ENCODE results near the gene SHC2.
A peak's percentile ranks its signal among the peaks of the same experiment; 100 is the strongest.
"Not testable (repeated sequence)": the region's sequence is repeated elsewhere in the genome, so short reads cannot be mapped to it uniquely, and the experiment has no call there.

SHC2 gene

DNA sequence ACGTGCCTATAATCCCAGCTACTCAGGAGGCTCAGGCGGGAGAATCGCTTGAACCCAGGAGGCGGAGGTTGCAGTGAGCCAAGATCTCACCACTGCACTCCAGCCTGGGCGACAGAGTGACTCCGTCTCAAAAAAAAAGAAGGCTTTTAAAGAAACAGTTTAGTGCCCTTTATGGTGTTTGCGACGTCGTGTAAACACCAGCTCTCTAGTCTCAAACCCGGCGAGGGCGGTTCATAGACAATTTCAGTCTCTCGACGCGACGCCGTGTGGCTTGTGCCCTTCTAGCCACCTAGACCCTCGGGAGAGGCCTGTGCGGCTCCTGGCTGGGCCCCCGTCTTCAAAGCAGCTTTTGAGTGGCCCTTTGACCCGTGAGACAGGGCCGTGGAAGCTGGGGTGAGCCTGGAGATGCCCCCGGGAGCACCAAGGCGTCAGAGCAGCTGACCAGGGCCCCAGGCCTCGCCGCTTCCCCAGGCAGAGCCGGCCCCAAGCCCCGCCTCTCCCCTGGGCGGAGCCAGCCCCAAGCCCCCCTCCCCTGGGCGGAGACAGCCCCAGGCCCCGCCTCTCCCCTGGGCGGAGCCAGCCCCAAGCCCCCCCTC, 30.4 kb upstream of the SHC2 start:
- DNase-seq, result peak in 1 of 2 donors; percentile 8

DNA sequence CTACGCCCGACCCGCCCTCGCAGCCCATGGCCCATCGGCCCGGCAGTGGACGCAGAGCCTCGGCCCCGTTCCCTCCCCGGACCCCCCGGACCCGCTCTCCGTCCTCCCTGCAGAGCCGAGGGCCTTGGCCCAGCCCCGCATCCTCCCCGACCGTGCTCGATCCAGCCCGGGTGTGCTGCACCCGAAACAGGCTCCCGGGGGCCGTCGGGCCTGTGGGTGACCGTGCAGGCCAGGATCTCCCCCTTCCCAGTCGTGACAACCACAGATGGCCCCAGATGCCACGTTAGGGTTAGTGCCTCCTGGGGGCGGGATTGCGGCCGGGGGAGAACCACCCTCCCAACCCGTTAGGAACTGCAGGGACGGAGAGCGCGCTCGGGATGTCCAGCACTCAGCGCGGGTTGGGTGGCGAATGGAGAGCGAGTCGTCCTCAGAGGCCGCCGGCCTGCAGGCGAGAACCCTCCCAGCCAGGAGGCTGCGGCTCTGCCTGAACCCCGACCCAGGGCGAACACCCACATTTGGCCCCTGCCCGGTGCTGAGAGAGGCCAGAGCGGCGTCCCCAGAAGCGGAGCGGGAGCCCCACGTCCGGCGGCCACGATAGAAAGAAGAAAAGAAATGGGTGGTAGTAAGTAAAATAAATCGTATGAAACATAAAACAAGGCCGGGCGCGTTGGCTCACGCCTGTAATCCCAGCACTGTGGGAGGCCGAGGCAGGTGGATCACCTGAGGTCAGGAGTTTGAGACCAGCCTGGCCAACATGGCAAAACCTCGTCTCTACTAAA, 28.8 kb upstream of the SHC2 start:
- no peak for DNase-seq

DNA sequence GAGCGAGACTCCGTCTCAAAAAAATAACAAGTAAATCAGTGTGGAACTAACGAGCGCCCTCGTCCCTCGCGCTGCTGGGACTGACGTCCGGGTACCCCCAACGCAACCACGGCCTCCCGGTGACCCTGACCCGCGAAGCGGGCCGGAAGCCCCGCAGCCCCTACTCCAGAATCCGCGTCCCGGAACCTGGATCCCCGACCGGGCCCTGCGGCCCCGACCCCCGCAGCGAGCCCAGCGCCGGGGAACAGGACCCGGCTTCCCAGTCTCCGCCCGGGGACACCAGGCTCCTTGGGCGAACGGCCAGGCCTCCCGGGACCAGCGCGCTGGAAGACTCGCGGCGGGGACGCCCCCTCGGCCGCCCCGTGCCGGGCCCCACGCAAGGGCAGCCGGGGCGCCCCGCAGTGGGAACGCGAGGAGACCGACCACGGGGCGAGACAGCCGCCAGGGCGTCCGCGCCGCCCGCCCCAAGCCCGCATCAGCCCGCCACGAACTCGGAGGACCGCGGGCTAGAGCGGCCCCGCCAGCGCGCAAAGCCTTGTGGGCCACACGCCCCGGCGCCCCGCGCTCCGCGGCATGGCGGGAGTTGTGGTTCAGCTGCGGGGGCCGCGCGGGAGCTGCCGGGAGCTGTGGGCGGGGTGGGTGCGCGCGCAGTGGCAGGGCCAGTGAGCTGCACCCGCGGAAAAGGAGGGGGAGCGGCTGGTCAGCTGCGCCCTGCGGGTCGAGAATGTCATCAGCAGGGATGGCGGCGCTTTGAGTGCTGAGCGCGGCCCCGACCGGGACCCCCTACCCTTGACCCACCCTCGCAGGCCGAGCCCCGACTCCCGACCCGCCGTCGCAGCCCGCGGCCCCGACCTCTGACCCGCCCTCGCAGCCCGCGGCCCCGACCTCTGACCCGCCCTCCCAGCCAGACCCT, 27.9 kb upstream of the SHC2 start:
- DNase-seq, result peak; percentile 93 to 94

DNA sequence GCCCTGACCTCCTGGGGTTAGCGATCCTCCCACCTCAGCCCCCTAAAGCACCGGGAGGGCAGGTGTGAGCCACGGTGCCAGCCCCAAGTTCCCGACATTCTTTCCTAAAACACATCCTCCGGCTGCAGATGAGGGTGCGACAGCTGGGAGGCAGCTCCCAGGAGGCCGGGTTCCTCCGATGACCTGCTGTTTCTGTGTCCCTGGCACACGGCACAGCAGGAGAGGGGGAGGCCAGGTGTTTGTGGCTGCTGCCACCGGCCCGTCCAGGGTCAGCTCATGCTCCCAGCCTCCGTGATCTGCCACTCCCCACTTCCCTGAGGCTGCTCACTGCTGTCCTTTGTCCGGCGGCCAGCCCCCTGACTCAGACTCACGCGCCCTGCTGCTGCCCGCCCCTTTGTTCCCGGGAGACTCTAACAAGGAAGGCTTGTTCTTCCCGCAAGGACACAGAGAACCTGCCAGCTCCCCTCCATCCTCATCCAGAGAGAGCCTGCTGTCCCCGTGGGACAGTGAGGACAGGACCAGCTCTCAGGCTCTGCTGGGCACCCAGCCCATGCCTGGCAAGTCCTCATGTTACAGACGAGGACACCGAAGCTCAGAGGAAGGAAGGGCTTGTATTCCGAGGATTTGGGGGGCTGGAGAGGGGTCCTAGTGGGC, 24.9 kb upstream of the SHC2 start:
- DNase-seq, result no peak

DNA sequence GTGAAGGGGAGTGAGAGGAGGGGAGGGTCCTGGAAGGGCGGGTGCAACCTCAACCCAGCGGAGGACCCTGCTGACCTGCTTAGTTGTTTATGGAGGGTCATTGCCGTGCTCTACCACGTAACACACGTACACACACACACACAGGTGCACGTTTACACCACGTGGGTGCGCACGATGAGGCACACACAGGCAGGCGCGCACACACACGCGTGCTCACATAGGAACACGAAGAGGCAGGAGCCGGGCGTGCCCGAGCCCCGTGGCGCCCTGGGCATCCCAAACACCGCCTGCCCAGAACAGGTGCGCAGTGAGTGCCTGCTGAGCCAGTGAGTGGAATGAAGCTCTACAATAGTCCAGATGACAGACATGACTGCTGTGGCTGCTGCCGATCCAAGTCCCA, 24.2 kb upstream of the SHC2 start:
- DNase-seq, result no peak

DNA sequence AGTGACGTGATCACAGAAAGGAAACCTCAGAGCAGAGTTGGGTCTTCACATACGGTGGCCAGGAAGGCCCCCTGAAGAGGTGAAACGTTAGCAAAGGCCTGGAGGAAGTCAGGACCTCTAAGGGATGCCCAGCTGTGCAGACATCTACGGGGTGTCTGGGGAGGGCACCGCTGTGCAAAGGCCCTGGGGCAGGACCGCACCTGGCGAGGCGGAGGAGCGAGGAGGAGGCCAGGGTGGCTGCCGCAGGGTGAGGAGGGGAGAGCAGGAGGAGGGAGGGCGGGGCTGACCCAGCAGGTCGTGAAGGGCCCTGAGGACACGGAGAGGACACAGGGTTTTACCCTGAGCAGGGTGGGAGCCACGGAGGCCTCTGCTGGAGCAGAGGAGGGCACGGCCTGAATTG, 23.7 kb upstream of the SHC2 start:
- DNase-seq, result no peak

DNA sequence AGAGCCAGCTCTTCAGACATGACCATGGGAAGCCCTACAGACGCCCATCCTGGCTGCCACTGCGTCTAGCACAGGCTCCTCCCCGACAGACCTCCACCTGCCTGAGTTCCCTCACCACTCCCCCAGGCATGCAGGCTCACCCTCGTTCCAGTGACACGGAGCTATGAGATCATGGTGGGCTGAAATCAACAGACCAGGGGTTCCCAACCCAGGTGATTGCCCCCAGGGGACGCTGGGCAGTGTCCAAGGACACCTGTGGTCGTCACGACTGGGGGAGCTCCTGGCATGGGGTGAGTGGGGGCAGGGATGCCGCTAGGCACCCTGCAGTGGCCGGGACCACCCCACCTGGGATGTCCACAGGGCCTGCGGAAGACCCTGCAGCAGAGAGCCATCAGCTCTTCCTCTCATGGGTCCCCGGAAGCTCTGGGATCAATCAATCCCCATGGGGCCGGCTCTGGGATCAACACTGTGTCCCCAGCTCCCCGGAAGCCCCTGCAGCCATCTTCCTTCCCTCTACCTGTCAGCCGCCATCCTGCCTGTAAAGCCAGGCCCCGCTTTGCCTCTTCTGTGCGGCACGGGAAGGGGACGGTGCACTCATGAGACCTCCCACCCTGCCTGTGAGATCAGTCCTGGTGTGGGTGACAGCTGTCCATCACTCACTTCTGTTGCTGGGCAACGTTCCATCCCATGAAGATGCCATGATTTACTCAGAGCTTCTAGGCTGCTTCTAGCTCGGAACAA, 22.7 kb upstream of the SHC2 start:
- no peak for DNase-seq

DNA sequence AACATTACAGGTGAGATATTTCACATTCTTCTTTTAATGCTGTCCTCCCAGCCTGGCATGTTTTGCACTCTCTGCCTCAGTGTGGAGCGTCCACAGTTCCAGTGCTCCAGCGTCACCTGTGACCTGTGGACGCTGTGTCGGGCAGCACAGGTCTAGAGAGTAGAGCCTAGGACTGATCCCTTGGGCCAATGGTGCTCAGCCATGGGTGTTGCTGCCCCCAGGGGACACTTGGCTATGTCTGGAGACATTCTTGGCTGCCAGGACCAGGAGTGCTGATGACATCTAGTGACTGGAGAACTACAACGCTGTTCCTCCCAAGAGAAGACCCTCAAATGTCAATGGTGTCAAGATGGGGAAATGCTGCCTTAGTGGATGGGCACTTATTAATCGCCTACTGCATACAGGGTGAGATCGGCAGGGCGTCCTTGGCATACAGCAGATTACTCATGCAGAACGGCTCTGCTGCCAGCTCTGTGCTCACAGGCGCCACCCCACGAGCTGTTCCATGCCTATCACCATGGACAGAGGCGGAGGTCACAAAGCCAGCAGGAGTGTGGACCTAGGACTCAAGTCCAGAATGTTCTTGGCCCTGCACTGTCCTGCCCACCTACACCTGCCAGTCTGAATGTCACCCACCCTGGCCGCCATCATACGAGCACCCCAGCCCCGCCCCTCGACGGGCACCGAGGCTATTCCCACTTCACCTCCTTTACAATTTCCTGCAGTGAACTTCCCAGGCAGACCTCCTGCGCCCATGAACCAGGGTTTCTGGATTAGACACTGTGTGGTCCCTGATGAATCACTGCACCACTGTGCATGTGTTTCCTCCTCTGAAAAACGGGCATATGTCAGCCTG, 21.6 kb upstream of the SHC2 start:
- DNase-seq, result no peak

DNA sequence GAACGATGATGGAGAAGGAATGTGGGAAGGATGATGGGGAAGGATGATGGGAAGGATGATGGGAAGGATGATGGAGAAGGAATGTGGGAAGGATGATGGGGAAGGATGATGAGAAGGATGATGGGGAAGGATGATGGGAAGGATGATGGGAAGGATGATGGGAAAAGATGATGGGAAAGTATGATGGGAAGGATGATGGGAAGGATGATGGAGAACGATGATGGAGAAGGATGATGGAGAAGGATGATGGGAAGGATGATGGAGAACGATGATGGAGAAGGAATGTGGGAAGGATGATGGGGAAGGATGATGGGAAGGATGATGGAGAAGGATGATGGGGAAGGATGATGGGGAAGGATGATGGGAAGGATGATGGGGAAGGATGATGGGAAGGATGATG, 20.3 kb upstream of the SHC2 start:
- DNase-seq, result not testable (repeated sequence)

DNA sequence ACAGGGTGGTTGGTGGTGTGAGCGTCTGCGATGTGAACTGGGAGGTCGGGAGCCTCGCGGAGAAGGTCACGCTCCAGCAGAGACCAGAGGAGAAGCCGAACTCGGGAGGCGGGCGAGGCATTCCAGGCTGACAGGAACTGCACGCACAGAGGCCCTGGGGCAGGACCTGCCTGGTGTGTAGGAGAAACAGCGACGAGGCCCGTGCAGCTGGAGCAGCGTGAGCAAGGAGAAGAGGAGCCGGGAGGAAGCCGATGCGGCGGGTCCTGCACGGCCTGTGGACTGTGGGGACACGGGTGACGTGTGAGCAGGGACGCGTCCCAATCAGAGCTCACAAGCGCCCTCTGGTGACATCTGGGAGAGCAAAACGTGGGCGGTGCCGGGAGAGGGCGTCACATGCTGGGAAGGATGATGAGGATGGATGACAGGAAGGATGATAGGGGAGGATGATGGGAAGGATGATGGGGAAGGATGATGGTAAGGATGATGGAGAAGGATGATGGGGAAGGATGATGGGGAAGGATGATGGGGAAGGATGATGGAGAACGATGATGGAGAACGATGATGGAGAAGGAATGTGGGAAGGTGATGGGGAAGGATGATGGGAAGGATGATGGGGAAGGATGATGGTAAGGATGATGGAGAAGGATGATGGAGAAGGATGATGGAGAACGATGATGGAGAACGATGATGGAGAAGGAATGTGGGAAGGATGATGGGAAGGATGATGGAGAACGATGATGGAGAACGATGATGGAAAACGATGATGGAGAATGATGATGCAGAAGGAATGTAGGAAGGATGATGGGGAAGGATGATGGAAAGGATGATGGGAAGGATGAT, 19.4 kb upstream of the SHC2 start:
- peak; percentile 48 to 57 for DNase-seq

DNA sequence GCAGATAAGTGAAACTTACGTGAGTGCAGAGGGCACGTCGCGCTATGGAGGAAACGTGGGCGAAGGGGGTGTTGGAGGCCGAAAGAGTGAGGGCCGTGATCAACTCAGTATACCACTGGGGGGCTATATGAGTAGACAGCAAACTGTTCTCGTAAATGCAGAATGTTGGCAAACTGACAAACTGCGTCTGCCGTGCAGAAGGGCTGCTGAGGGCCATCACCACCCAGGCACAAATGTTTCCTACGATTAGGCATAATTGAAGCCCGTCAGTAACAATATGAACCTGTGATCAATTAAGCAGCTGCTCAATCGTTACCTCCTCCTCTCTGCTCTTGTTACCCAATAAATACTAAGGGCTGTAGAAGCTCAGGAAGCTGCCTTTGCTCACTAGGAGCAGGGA, 18.1 kb upstream of the SHC2 start:
- no peak for DNase-seq

DNA sequence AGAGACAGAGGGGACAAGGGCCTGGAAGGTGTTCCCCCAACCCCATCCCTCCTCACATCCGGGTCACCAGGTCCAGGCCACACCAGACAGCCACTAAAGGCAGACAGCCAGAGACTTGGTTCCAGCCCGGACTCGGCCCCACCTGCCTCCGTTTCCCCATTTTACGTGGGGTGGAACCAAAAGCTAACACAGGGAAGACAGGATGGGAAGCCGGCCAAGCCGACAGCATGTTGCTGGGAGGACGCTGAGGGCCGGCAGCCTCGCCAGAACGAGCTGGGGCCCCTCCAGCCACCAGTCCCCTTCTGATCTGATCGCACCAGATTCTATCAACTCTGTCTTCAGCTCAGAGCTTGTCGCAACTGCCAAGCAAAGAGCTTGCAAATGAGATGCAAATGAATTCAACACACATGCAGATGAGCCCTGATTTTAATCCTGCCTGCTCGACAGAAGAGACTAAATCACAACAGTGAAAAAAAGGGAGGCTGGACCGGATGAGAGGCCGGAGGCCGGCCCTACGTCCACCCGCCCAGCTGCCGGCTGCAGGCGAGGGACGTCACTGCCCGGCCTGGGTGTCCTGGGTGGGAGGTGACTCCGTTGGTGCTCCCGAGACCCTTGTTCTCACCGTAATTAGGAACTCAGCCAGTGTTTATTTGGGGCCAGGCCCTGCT, 17.5 kb upstream of the SHC2 start:
- no peak for DNase-seq

DNA sequence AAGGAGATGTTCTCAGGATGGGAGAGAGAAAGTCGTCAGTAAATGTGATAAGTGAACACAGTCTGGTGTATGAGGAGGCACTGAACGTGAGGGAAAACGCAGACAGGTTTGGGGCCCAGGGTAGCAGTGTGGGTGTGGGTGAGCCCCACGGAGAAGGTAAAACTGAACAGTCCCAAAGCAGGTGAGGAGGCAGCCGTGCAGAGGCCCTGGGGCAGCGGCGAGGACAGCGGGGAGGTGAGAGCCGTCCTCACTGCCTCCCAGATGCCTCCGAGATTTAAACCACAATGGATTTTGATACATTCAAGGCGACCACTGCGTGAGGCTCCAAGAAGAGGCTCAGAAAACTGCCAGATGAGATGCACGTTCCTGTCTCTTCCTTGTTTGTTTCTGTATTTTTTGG, 14.5 kb upstream of the SHC2 start:
- DNase-seq, result no peak

DNA sequence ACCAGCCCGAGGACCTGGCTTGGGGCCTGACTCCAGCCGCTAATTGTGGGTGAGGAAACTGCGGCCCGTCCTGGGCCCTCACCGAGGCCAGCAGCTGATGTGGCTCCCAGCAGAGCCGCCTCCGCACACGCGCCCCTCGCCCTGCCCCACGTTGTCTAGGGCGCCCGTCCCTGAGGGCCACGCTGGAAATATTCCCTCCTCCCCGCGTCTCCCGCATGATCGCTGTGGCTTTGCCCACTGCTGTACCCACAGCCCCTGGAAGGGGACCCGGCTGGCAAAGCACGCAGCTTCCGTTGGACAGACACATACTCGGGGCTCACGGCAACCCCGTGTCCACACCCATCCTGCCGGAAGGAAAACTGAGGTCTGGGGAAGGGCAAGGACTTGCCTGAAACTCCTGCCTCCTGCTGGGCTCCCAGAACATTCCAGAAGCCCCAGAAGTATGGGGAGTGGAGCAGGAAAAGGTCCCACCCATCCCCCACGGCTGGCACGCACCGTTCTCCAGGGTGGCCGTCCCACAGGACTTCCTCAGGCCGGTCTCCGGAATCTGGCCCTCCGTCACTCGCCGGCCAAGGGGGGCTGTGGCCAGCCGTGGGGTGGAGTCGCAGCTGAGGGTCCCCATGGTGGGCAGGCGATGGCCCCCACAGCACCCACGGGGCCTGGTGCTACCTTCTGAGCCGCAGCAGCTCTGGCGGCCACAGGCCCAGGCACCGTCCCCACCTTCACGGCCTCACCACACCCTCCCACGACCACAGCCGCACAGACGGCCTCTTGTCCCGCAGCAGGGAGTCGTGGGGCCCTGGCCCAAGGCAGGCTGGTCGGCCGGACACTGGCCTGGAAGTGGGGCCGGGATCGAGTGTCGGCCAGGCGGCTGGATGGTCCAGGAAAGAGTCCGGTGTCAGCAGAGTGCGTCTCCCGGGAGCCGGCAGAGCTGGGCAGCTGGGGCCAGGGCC, 13.6 kb upstream of the SHC2 start:
- no peak for DNase-seq

DNA sequence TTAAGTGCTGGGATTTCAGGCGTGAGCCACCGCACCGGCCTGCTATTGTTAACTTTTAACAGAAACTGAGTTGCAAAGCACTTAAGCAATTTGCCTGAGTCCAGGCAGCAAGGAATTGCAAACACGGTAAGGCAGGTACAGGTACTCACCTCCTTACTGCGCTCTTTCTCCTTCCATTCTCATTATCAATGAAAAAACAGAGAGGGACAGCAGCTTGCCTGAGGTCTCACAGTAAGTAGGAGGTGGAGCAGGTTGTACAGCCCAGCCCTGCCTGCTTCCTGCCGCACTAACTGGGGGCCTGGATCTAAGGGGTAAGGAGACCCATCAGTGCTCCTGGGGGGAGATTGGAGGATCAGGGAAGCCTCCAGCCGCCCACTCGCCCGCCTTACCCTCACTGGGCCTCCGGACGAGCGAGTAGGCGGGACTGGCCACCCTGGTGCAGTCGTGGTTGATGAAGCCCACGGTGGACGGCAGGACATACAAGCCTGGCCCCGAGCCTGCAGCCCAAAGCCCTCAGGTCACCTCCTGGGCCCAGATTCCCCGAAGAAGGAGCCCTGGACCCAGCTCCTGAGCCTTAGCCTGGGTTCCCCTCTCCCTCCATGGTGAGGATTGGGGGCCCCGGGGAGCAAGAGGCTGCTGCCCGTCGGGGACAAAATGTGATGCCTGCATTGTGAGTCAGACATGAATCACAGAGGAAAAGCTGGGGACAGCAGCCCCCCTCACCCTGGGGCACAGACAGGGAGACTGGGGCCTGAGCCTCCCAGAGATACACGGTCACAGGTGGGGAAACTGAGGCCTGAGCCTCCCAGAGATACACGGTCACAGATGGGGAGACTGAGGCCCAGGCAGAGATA, 11.4 kb upstream of the SHC2 start:
- DNase-seq, result no peak

DNA sequence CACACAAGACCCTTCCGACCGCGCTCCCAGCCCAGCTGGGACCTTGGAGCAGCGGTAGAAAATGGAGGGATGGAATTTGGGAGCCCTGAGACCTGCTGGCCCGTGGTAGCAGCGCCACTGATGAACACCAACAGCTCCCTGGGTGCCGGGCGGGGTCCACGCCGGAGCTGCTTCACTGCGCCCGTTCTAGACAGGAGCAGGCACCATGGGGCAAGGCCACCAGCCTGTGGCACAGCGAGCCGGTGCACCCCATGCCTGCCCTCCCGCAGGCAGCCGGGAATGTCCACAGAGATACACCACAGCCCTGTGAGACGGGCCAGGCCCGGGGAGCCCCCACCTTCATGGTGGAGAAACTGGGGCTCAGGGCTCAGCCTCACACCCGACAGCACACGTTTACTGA, 9.9 kb upstream of the SHC2 start:
- DNase-seq, result no peak

DNA sequence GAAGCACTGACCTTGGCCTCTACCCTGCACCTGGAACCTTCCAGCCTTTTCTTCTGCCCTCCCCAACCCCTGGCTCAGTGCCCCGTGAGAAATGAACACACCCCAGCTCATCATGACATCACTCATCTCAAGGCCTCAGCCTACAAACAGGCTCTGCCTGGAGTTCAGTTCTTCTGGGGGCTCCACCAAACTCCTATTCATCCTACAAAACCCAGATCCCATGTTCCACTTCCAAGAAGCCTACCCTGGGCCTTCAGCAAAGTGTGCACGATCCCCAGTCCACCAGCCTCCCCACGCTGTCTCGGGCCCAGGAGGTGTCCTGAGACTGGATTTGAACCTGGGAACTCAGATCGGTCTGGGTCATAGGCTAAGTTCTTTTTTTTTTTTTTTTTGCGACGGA, 9.0 kb upstream of the SHC2 start:
- DNase-seq, result no peak

All from CD4-positive, alpha-beta T cell treated with Interleukin-1 beta for 1 hour (primary cell).